Epithelial cell of esophagus (primary cell): ENCODE results near the gene STAU1.
"Not testable (repeated sequence)": the region's sequence is repeated elsewhere in the genome, so short reads cannot be mapped to it uniquely, and the experiment has no call there.

ENCODE experiments used
- DNase-seq: peaks from one replicate; pipeline ENCODE4 v3.0.0; 2010; ENCODE audit warnings: low read depth
- H3K4me3 ChIP-seq: 2 replicates; pipeline ENCODE4 v1.5.1; 2011; ENCODE audit warnings: mild to moderate bottlenecking, low read length, control low read depth
- TF ChIP-seq, protein P1 (sequence below): IDR thresholded peaks from 2 replicates; pipeline ENCODE4 v1.5.1; 2011; ENCODE audit warnings: low read depth, mild to moderate bottlenecking, low read length, control low read depth, inconsistent platforms; ENCODE audit not compliant: insufficient read depth; ENCODE audit errors: missing control alignments

Gene STAU1

DNA sequence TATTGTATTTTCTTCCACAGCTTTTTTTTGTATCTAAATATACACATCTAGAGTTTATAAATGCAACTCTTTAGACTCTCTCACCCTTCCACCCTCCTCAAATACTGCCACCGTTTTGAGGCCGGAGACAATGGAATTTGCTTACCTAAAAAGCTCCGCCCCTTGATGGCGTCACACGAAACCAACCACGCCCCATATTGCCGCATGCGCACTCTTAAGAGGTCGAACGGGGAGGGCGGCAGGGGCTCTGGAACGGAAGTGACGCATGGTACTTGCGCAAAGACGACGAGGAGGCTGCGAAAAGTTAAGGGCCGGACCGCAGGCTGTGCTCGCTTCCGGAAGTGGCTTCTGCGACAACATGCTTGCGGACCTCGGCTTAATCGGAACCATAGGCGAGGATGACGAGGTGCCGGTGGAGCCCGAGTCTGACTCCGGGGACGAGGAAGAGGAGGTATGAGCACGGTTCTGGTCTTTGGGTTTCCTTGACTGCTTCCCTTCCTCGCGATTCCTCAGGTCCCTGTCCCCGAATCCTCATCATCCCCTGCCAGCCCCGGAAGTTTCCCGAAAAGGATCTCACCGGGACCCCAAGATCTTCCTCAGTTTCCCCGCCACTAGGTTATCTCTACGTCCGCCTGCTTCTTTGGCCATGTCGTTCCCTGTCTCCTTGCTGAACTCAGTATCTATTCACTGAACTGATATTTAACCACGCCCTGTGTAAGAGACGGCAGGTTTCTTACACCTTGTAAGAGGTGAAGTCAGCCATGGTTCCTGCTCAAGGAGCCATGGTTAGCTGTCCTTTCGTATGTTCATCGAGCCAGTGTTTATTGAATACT, 31.2 kb upstream of the STAU1 start, which contains the start of gene DDX27:
Gene DDX27, plus strand, starts transcription at position 326 of the 833 bp plus-strand sequence. Its CDS starts 33 bp downstream, at position 359.
- TF ChIP-seq, protein P1, sequence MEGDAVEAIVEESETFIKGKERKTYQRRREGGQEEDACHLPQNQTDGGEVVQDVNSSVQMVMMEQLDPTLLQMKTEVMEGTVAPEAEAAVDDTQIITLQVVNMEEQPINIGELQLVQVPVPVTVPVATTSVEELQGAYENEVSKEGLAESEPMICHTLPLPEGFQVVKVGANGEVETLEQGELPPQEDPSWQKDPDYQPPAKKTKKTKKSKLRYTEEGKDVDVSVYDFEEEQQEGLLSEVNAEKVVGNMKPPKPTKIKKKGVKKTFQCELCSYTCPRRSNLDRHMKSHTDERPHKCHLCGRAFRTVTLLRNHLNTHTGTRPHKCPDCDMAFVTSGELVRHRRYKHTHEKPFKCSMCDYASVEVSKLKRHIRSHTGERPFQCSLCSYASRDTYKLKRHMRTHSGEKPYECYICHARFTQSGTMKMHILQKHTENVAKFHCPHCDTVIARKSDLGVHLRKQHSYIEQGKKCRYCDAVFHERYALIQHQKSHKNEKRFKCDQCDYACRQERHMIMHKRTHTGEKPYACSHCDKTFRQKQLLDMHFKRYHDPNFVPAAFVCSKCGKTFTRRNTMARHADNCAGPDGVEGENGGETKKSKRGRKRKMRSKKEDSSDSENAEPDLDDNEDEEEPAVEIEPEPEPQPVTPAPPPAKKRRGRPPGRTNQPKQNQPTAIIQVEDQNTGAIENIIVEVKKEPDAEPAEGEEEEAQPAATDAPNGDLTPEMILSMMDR = no peak
- peak; percentile 99 for DNase-seq
- H3K4me3 ChIP-seq = peak within 1 kb of the TSS; percentile 100

DNA sequence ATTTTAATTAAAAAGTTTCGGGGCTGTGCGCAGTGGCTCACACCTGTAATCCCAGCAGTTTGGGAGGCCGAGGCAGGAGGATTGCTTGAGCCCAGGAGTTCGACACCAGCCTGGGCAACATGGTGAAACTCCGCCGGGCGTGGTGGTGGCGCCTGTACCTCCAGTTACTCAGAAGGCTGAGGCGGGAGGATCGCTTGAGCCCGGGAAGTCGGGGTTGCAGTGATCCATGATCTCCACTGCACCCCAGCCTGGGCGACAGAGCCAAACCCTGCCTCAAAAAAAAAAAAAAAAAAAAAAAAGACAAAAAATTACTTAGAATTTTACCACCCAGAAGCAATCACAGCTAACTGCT, 30.6 kb upstream of the STAU1 start:
- not testable (repeated sequence) for DNase-seq
- peak overlapping the region; percentile 100 for H3K4me3 ChIP-seq

DNA sequence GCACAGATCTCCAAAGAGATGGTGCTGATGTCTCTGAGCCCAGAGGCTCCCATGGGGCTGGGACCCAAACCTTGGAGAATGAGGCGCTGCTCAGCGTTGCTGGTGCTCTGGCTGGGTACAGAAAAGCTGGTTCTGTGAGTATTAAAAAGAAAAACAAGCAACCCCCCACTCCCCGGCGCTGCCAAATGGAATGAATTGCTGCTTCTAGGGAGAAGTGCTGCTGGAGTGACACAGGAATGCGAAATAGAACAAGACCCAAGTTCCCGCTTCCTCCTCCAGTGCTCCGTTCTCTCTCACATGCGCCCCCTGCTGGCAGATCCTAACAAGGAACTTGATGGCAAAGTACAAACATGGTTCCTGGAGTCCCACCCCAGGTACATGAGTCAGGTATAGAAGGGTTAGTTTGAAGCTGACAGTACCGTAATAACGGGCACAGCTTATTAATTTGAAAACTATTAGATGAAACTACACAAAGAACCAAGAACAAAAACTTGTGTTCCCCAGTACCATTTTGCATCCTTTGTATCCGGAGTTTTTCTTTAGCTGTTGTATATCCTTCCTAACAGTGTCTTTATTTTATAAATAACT, 29.0 kb upstream of the STAU1 start:
- TF ChIP-seq, protein P1 = peak; percentile 96
- H3K4me3 ChIP-seq = no peak overlapping the region
- DNase-seq = peak; percentile 96

DNA sequence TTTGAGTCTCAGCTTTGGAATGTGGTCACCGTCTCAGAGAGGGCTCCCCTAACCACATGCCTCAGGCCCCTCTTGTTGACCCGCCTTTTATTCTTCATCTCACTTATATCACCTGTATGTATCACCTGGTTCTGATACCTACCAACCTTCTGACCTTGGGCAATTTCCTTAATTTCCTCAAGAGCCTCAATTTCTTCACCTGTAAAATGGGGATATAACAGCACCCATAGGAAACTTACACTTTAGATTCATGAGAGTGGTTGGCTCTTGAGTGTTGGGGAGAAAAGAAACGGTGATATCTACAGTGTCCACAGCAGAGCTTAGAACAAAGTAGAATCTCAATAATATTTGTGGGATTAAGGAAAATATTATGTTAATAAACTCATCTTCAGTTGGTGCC, 27.1 kb upstream of the STAU1 start:
- TF ChIP-seq, protein P1 = no peak
- H3K4me3 ChIP-seq = no peak overlapping the region
- no peak for DNase-seq

DNA sequence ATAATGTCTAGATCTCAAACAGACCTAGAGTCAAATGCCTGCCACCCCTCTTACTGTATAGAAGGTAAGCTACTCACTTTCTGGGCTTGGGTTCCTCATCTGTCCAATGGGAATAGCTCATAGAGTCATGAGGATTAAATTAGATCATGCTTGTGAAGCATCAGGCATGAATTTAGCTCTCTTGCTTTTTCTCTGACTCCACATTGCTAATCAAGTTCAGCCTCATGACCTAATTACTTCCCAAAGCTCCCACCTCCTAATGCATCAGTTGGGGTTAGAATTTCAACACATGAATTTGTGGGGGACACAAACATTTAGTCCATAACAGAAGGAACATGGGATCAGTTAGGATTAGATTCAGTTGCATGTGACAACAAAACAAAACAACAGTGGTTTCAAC, 26.4 kb upstream of the STAU1 start:
- H3K4me3 ChIP-seq = no peak overlapping the region
- TF ChIP-seq, protein P1 = no peak
- no peak for DNase-seq

DNA sequence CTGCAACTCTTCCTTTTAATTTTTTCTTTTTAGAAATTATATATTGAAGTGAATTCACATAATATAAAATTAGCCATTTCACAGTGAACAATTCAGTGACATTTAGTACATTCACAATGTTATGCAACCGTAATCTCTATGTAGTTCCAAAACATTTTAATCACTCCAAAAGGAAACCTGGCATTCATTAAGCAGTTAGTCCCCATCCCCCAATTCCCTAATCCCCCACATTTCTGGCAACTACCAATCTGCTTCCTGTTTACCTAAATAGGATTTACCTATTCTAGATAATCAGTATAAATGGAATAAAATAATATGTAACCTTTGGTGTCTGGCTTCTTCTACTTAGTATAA, 22.6 kb upstream of the STAU1 start:
- DNase-seq = no peak
- TF ChIP-seq, protein P1 = no peak
- no peak overlapping the region for H3K4me3 ChIP-seq

DNA sequence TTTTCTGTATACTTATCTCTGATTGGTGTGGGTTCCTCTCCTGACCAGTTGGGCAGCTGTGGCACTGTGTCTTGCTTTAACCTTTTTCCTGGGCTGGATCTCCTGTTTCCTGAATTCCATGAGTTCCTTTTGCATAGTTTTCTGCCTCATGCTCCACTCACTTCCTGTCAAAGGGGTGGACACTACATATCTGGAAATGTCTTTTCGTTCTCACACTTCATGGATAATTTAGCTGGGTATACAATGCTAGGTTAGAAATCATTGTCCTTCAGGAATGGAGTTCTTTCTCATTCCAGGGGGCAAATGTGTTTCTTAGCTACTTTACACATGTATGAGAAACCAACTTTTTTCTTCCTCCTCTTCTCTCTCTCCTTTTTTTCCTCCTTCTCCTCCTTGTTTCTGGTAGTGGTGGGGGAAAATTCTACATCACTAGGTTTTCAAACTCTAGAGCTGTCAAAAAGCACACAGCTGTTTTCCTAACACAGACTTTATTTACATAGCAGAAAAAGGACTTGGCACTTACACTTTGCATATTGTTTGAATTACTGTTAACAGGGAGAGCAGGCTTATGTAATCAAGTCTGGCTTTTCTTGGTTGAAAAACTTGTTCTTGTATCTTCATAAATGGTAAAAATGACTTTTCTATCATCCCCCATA, 22.1 kb upstream of the STAU1 start:
- H3K4me3 ChIP-seq = no peak overlapping the region
- no peak for DNase-seq
- TF ChIP-seq, protein P1 = no peak
